ENCODE measurements around the gene TGFBR1.

Gene TGFBR1

GRCh38 chr9:99137225-99137624, 32.3 kb downstream of the TGFBR1 start:
- TF ChIP-seq, protein P1, sequence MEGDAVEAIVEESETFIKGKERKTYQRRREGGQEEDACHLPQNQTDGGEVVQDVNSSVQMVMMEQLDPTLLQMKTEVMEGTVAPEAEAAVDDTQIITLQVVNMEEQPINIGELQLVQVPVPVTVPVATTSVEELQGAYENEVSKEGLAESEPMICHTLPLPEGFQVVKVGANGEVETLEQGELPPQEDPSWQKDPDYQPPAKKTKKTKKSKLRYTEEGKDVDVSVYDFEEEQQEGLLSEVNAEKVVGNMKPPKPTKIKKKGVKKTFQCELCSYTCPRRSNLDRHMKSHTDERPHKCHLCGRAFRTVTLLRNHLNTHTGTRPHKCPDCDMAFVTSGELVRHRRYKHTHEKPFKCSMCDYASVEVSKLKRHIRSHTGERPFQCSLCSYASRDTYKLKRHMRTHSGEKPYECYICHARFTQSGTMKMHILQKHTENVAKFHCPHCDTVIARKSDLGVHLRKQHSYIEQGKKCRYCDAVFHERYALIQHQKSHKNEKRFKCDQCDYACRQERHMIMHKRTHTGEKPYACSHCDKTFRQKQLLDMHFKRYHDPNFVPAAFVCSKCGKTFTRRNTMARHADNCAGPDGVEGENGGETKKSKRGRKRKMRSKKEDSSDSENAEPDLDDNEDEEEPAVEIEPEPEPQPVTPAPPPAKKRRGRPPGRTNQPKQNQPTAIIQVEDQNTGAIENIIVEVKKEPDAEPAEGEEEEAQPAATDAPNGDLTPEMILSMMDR (IDR thresholded peaks at IDR 0.05; ENCODE audit: low read depth, low read length) = no peak
- DNase-seq (ENCODE audit: extremely low read depth, low read depth) = no peak

DNA sequence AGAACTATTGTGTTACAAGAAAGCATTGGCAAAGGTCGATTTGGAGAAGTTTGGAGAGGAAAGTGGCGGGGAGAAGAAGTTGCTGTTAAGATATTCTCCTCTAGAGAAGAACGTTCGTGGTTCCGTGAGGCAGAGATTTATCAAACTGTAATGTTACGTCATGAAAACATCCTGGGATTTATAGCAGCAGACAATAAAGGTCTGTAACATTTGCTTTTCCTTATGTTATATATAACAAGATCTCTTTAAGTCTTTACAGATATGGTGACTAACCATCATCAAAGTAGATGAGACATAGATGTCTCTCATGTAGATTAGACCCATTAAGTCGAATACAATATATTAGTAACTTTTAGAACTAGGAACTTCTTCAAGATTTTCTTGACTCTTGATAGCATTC, 33.0 kb downstream of the TGFBR1 start:
- TF ChIP-seq, protein P1 (IDR thresholded peaks at IDR 0.05; ENCODE audit: low read depth, low read length) = no peak
- DNase-seq (ENCODE audit: extremely low read depth, low read depth) = no peak

DNA sequence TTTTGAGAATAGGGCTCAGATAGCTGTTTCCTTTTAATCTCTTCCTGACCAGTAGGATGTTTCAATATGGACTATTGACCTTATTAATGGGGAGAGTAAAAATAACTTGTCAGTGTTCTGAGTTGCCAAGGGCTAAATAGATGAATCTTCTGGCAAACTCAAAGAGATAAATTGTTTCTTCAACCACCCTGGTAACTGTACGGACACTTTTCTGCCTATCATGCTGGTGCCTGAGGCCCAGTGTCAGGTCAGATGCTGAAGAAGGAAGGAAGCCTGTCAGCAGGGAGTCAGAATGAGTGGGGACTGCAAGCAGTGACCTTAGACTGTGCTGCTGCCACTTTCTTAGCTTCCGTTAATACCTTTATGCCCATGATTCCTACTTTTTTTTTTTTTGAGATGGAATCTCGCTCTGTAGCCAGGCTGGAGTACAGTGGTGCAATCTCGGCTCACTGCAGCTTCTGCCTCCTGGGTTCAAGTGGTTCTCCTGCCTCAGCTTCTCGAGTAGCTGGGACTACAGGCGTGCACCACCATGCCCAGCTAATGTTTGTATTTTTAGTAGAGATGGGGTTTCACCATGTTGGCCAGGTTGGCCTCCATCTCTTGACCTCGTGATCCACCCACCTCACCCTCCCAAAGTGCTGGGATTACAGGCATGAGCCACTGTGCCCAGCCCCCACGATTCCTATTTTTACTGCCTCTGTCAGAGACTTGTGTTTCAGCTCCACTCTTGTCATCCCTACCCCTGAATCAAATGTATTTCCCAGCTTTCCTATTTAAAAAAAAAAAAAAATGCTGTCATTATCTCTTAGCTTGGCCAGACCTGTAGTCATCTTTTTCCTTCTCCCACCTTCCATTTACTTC, 33.7 kb downstream of the TGFBR1 start:
- TF ChIP-seq, protein P1 (IDR thresholded peaks at IDR 0.05; ENCODE audit: low read depth, low read length) = no peak
- no peak for DNase-seq (ENCODE audit: extremely low read depth, low read depth)

DNA sequence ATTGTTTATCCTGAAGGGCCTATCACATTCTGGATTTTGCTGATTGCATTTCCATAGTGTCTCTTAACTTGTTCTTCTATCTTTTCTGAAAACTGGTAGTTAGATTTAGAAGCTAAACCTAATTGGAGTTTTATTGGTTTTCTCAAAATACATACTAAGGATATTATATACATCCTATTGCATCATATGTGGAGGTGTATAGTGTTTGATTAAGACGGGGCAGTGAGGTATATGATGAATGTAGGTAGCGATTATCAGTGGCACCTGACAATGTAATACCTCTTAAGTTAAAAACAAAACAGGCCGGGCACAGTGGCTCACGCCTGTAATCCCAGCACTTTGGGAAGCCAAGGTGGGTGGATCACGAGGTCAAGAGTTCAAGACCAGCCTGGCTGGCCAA, 35.0 kb downstream of the TGFBR1 start:
- no peak for DNase-seq (ENCODE audit: extremely low read depth, low read depth)
- TF ChIP-seq, protein P1 (IDR thresholded peaks at IDR 0.05; ENCODE audit: low read depth, low read length) = no peak

DNA sequence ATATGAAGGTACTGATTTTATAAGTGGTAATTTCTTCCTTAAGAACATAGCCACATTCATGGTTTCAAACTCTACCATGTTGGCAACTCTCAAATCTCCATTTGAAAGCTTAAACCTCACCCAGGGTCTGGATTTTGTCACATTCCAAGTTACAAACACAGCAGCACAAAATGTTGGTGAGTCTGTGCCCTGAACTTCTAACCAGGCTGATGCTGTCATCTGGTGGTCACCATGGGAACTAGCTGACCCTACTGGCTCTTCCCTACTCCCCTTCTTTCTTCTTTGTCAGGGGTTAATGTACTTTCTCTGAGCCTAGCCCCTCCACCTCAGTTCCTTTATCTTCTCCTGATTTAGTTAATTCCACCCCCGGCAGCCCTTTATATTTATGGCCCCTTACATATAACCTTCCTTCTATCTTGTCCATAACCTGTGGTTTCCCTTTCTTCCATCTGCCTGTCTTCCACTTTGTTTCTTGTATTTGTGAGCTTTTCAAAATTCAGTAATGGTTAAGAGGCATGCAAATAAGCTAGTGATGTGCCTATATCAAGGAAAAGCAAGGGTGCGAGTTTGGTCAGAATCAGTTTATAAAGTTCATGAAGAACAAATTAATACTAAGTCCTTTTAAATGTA, 35.9 kb downstream of the TGFBR1 start:
- DNase-seq (ENCODE audit: extremely low read depth, low read depth) = peak; percentile 22
- TF ChIP-seq, protein P1 (IDR thresholded peaks at IDR 0.05; ENCODE audit: low read depth, low read length) = peak; percentile 94

- TF ChIP-seq, protein P1 (IDR thresholded peaks at IDR 0.05; ENCODE audit: low read depth, low read length) = no peak
- DNase-seq (ENCODE audit: extremely low read depth, low read depth) = no peak
Observed at GRCh38 chr9:99141849-99142248, 36.9 kb downstream of the TGFBR1 start.

DNA sequence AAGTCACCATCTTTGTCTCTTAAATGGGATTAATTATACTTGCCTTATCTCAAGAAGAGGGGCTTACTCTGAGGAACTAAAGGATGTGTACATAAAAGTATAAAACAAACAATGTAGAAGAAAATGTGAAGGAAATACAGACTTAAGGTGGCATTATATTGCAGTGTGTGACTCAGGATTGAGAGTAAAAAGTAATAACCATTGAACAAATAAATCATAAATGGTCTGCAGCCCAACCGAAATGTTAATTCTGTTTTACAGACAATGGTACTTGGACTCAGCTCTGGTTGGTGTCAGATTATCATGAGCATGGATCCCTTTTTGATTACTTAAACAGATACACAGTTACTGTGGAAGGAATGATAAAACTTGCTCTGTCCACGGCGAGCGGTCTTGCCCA, 37.4 kb downstream of the TGFBR1 start:
- DNase-seq (ENCODE audit: extremely low read depth, low read depth) = no peak
- TF ChIP-seq, protein P1 (IDR thresholded peaks at IDR 0.05; ENCODE audit: low read depth, low read length) = no peak
